Endothelial cell of hepatic sinusoid (primary cell): Measurements from ENCODE around the gene ADK.
"Not testable (repeated sequence)": the region's sequence is repeated elsewhere in the genome, so short reads cannot be mapped to it uniquely, and the experiment has no call there.

Experiments used
- in situ Hi-C: cut with HindIII; loops from 2 replicates; pipeline ENCODE4 v1.10.0; 2017; ENCODE audit warnings: low sequenced_read_pairs

ADK gene

DNA sequence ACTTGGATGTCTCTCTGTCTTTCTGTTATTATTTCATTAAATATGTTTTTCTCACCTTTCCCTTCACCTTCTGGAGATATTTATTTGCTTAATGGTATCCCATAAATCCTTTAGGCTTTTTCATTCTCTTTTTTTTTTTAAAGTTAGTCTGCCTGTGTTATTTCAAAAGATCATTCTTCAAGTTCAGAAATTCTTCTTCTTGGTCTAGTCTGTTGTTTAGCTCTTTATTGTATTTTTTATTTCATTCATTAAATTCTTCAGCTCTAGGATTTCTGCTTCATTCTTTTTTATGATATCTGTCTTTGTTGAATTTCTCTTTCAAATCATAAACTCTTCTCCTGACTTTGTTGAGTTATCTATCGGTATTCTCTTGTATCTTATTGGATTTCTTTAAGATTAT is 363.3 kb downstream of the ADK start:
- in situ Hi-C loops, result no loop called here

DNA sequence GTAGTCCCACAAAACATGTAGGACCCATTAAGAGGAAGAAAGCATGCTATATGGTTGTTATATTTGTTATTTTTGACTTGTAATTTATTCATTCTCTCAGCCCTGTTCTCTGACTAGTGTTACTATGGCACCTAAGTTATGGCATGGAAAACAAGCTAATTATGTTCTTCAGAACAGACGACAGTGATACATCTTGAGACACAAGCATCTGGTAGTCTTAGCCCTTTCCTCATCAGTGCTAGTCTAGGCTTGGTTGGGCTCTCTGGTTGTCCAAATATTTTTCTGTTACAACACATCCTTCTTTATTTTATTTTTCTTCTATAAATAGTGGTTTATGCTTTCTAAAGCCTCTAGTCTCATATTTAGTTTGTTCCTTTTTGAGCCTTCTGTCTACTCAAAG is 367.0 kb downstream of the ADK start:
- in situ Hi-C loops, result no loop called here

DNA sequence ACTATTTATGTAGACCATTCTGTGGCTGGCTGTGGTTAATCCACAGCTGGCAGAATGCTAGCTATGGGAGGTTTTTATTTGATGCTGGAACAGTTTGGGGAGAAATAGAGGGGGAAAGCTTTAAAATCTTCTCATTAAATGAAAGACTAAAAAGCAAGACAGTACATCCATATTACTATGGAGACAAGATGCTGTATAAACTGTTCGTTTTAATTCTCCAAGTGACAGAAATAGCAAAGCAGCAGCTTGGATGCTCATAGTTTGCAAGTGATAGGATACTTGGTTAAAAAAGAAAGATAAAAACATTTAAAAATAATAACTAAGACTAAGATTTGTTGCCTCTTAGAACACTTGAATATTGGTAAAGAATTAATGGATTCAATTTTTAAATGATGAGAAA is 370.5 kb downstream of the ADK start:
- in situ Hi-C loops, result no loop called here

DNA sequence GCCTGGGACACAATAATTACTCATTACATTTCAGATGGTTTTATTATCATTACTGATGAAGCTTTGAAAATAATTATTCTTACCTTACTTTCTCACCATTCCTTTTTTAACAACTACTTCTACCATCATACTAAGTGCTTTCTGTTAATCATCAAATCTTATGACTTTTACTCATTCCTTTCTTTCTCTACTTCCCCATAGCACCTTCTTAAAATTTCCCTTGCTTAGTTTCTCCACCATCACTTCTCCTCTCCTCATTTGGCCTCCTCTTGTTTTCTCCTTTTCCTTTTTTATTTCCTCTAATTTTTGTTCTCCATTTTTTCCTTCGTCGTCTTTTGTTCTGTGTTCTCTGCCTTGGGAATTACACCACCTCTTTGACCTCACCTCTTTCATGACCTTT is 372.2 kb downstream of the ADK start:
- in situ Hi-C loops, result no loop called here

DNA sequence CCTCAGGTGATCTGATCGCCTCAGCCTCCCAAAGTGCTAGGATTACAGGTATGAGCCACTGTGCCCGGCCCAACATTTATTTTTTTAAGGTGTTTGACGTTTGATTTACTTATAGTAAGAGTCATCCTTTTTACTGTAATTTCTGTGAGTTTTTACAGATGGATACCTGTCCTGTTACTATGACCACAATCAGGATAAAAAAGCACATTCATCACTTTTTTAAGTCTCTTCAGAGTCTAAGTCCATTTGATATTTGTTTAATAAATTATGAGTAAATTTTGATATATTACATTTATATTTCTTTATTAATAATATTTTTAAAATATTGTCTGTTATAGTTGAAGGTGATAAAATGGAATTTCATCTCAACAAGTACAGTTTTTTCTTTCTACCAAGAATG is 374.9 kb downstream of the ADK start:
- in situ Hi-C loops, result no loop called here

DNA sequence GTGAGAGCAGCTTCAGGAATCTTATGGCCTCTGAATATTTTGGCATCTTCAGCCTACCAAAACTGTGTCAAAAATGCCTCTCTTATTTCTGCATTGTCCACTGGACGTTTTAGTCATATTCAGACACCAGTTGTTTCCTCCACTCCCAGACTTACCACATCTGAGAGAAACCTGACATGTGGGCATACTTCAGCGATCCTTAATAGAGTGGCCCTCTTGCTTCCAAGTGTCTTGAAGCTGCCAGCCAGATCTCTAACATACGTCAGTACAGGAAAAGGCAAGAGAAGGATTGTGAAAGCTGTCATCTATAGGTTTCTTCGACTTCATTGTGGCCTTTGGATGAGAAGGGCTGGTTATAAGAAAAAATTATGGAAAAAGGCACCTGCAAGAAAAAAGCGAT is 376.6 kb downstream of the ADK start:
- in situ Hi-C loops, result not testable (repeated sequence)

DNA sequence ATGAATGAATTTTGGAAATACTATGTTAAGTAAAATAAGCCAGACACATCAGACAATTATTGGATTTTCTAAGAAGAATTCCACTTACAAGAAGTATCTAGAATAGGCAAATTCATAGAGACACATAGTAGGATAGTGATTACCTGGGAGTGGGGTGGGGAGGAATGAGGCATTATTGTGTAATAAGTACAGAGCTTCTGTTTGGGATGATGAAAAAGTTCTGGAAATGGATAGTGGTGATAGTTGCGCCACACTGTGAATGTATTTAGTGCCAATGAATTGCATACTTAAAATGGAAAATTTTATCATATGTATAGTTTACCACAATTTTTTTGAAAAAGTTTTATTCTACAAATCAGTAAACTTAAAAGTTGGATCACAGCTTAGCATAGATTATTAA is 378.2 kb downstream of the ADK start:
- in situ Hi-C loops, result no loop called here

DNA sequence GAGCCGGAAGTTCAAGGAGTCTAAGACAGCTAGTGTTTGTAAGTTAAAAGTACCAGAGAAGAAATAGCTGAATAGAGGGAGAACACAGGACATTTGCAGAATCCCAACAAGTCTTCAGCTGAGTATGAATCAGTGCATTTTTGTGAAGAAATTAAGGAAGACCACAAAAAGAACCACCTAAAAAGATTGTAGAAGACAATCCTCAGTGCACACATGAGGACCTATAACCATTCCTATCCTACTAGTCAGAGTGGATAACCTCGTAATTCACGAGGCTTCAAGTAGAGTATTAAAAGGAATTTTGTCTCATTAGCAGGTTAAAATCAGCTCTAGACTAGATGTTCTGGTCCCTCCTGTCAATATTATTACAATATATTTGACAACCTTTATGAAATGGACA is 380.0 kb downstream of the ADK start:
- in situ Hi-C loops, result no loop called here

DNA sequence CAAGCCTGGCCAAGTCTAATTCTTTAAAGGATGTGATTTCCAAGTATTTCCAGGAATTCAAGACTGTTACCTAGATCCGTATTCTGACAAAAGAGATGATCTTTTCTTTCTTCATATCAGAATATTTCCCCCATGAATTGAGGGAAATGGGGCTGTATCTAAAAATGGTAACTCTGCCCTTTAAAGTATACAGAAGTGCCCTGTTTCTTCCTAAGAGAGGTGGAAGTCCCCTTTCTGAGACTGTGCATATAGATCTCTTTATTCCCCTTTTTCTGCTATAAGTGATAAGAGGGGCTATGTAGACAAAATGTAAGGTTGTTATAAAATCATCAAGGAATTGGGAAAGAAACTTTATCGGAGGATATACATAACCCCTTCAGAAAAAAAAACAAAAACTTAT is 388.3 kb downstream of the ADK start:
- in situ Hi-C loops, result no loop called here

DNA sequence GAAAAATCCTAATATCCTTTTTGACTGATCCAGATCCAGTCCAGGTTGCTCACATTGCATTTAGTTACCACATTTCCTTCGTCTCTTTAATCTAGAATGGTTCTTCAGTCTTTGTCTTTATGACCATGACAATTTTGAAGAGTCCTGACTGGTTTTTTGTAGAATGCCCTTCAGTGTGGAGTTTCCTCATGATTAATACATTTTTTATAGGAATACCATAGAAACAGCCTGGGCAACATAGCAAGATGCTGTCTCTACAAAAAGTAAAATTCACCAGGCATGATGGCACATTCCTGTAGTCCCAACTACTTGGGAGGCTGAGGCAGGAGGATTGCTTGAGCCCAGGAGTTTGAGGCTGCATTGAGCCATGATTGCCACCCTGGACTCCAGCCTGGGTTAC is 390.4 kb downstream of the ADK start:
- in situ Hi-C loops, result no loop called here

DNA sequence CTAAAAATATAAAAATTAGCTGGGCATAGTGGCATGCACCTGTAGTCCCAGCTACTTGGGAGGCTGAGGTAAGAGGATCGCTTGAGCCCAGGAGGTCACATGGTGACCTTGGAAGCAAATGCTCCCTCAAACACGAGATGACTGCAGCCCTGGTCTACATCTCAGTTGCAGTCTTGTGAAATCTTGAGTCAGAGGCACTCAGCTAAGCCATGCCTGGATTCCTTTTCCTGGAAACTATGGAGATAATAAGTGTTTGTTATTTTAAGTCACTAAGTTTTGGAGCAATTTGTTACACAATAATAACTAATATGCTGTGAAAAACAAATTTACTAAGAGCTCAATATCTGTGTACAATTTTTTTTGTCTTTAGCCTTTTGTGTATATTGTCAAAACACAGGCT is 391.1 kb downstream of the ADK start:
- in situ Hi-C loops, result no loop called here

DNA sequence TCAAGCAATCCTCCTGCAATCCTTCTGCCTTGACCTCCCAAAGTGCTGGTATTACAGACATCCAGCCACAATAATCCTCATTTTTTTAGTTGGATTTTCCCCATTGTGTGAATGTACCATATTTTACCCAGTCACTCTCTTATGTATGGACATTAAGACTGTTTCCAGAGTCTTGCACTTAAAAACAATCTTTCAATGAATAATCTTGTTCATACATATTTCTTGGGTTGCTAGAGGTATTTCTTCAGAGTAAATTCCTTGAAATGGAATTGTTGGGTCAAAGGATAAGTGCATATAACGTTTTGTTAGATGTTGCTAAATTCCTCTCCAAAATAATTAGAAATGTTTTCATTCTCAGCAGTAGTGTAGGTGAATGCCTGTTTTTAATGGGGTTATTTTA is 392.3 kb downstream of the ADK start:
- in situ Hi-C loops, result no loop called here

DNA sequence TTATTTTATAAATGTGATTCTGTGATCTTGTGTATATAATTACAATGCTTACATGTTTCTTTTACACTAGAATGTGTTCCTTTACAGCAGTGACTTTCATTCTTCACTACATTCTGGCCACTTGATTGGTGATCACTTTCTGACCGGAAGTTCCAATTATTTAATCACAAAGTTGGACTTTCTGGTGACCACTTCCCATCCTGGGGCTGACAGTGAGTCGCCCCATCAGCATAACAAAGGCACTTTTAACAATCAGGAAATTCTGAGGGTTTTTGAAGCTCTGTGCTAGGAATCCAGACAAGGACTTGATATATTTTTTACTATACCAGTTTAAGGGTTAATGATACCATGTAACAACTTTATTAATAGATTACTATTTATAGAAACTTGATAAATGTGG is 393.1 kb downstream of the ADK start:
- in situ Hi-C loops, result no loop called here

DNA sequence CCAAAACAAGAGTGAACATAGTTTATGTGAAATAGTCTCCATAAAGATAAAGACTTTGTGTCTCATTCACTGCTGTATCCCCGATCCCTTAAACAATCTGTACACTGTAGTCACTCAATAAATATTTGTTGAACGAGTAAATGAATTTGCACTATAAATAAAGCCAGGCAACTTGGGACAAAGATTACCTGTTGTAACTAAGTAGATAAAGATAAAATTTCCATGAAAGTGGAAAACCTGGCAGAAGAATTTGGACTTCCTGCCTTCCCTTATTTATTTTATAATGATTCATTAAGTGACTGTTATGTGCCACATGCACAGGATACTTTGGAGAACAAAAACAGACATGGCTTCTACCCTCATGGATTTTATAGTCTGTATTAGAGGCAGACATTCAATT is 397.7 kb downstream of the ADK start:
- in situ Hi-C loops, result no loop called here

DNA sequence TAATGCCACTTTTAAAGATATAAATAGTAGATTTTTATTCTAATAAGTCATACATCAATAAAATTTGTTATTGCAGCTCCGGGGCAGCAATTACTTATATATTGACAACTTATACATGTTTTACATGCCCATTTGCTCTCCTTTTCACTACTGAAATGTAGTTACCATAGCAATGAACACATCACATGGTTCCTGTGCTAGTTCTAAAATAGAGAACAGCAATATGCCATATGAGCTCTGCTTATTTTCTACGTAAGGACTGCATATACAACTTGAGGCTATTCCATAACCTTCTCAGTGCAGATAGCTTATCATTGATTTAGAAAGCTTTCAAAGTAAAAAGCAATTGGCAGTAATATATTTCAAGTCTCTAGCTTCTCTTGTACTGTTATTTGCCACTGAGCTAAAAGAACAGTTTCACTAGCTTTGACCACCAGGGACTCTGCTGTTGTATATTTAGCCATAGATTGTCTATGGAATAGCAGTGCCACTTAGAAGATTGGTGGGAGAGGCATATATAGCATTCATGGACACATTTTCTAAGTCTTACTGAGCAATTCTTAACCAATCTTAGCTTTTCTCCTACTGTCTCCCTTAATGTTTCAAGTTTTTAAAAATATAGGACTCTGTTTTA is 405.2 kb downstream of the ADK start:
- in situ Hi-C loops, result no loop called here

DNA sequence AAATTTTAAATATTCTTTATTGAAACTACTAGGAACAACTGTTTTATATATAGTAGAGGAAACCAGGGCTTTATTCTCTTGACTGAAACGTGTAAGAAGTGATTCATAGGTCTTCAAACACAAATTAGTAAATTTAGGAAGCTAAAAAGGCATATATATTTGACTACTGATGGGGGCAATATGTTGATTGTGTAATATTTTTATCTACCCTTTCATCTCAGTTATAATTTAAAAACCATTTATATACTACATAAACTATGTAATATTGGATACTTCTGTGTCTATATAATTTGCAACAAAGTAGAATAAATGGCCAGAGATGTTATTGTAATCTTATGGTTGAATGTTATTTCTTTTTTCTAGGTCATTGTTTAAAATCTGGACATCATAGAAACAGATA is 406.1 kb downstream of the ADK start:
- in situ Hi-C loops, result no loop called here

DNA sequence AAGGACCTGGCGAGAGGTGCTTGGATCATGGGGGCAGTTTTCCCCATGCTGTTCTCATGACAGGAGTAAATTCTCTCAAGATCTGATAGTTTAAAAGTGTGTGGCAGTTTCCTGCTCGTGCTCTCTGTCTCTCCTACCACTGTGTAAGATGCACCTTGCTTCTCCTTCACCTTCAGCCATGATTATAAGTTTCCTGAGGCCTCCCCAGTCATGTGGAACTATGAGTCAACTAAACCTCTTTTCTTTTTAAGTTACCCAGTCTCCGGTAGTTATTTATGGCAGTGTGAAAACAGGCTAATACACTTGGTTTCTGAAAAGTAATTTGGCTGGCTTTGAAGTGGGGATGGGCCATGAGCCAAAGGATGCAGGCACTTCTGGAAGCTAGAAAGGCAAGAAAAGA is 407.4 kb downstream of the ADK start:
- in situ Hi-C loops, result no loop called here

DNA sequence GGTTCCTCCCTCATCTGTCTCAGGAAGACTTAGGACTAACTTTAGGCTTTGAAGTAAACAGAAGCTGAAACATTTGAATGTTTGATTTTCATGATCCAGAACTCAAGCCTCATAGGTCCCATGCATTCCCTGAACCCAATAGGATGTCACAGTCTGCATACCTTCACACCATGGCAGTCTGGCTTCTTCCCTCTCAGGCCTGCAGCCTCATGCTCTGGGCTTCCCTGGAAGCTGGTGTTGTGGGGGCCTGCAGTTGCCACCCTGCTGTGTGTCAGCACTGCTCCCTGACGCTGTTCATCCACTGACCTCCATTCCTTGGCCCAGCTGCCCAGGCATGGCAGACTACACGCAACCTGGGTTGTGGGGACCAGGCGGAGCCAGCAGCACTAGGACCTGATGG is 407.9 kb downstream of the ADK start:
- in situ Hi-C loops, result no loop called here

DNA sequence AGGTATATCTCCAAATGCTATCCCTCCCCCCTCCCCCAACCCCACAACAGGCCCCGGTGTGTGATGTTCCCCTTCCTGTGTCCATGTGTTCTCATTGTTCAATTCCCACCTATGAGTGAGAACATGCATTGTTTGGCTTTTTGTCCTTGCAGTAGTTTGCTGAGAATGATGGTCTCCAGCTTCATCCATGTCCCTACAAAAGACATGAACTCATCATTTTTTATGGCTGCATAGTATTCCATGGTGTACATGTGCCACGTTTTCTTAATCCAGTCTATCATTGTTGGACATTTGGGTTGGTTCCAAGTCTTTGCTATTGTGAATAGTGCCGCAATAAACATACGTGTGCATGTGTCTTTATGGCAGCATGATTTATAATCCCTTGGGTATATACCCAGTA is 417.9 kb downstream of the ADK start:
- in situ Hi-C loops, result not testable (repeated sequence)

DNA sequence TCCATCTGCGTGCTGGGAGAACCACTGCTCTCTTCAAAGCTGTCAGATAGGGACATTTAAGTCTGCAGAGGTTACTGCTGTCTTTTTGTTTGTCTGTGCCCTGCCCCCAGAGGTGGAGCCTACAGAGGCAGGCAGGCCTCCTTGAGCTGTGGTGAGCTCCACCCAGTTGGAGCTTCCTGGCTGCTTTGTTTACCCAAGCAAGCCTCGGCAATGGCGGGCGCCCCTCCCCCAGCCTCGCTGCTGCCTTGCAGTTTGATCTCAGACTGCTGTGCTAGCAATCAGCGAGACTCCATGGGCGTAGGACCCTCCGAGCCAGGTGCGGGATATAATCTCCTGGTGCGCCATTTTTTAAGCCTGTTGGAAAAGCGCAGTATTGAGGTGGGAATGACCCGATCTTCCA is 422.5 kb downstream of the ADK start:
- in situ Hi-C loops, result not testable (repeated sequence)

DNA sequence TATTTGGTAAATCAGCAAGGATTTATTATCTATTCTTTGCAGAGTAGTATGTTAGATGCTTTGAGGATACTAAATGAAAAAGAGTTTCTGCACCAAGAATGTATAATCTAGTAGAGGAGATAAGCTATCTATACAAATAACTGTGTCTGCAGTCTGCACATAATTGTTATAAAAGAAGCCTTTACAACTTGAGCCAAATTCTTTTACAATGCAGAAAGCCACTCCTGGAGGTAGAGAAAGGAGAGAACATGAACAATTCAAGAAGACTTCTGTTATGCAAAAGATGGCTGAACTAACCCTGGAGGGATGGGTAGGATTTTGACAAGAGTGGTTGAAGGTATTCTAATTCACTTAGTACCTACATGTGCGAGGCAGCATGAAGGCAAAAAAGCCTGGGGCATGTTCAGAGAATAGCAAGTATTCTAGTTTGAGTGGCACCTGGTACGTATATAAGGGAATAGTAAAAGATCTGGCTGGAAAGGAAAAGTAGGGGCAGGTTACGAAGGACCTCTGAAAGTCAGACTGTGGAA is 424.2 kb downstream of the ADK start:
- in situ Hi-C loops, result no loop called here

DNA sequence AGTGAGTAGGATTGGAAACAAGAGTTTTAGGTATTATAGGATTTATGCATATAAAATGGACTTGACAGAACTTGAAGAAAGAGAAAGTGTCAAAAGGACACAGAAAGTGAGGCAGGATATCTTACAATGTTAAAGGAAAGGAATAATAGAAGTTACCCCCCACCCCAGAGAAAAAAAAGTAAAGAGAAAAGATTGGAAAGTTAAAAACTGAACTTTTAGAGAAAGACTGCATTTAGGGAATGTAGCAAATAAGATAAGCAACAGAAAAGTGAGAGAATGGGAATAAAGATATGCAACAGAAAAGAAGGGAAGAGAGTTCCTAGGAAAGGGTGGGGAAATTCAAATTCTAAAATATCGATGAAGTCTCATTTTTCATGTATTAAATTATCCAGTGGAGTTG is 424.9 kb downstream of the ADK start:
- in situ Hi-C loops, result no loop called here

DNA sequence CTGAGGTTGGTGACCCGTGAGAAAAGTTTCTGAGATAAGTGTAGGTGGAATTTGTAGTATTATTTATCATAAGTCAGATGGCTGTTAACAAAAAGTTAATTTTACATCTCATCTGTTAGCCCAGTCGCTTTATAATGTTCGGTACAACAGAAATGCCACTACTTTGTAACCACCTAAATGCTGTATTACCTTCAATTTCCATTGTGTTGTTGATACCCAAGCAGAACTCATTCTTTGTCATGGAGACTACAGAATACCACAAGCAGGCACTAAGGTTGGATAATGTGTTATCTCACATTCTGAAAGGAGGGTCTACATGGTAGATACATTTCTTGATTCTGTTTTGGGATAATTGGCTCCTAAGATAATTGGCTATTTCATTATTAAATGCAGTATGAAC is 425.6 kb downstream of the ADK start:
- in situ Hi-C loops, result no loop called here
